ENCODE results near the gene CRYBG2. TPM values are rescaled to one million over a fixed set of nuclear protein-coding genes. Genes with fewer than 3 reads are reported as not detected.

Gene CRYBG2
- 1 to 10 TPM in 1 of 4 donors, under 1 TPM in 1, not detected in 2; 0.55 to 1.8 TPM for total RNA-seq
- 10 to 100 TPM; 13.8 to 21.0 (median 19.9) TPM for polyA plus RNA-seq

- DNase-seq: no peak
- peaks cover 0 to 38% (median 26%) of the 10 kb centered on the region in 3 donors for H3K27me3 ChIP-seq
- no peaks in the 10 kb centered on the region for H3K9me3 ChIP-seq
- H3K36me3 ChIP-seq: no peaks in the 10 kb centered on the region
- intact Hi-C loops (cut with DNase I): no loop called here
- no peak within 1 kb of the TSS for H3K4me3 ChIP-seq
- 31 to 68% methylated on average over 21 of the region's 21 CpGs for WGBS, 2 donors
- TF ChIP-seq POLR2A (IDR thresholded peaks at IDR 0.05) (no peak), POLR2AphosphoS5 (IDR thresholded peaks at IDR 0.05) (no peak), EP300 (IDR thresholded peaks at IDR 0.05) (no peak), CTCF (IDR thresholded peaks at IDR 0.05) (no peak)
- no peaks in the 10 kb centered on the region for H3K4me1 ChIP-seq
- no peak within 1 kb of the TSS for H3K27ac ChIP-seq
These were observed at the start of gene CRYBG2 for GRCh38 chr1:26353976-26354820. TSS of gene CRYBG2 (minus strand) at chr1:26354130. CDS start at chr1:26346657, 7,473 bp downstream.

GRCh38 chr1:26403656-26404055 is 49.7 kb upstream of the CRYBG2 start:
- no peaks in the 10 kb centered on the region for H3K36me3 ChIP-seq
- no peak for DNase-seq
- no peaks in the 10 kb centered on the region for H3K4me1 ChIP-seq
- peaks cover 0 to 19% (median 0%) of the 10 kb centered on the region in 3 donors for H3K27me3 ChIP-seq
- no peak overlapping the region for H3K27ac ChIP-seq
- H3K4me3 ChIP-seq: no peak overlapping the region
- H3K9me3 ChIP-seq: no peaks in the 10 kb centered on the region
- intact Hi-C loops (cut with DNase I): no loop called here
- WGBS, 2 donors: 21 to 37% methylated on average over 4 of the region's 4 CpGs
- TF ChIP-seq CTCF (IDR thresholded peaks at IDR 0.05) (no peak), POLR2A (IDR thresholded peaks at IDR 0.05) (no peak), POLR2AphosphoS5 (IDR thresholded peaks at IDR 0.05) (no peak), EP300 (IDR thresholded peaks at IDR 0.05) (no peak)

- no peaks in the 10 kb centered on the region for H3K4me1 ChIP-seq
- H3K9me3 ChIP-seq: no peaks in the 10 kb centered on the region
- H3K36me3 ChIP-seq: no peaks in the 10 kb centered on the region
- DNase-seq: no peak
- intact Hi-C loops (cut with DNase I): no loop called here
- no peak overlapping the region for H3K27ac ChIP-seq
- H3K27me3 ChIP-seq: peaks cover 0 to 19% (median 0%) of the 10 kb centered on the region in 3 donors
- 84 to 85% methylated on average over 3 of the region's 3 CpGs for WGBS, 2 donors
- H3K4me3 ChIP-seq: no peak overlapping the region
- TF ChIP-seq EP300 (IDR thresholded peaks at IDR 0.05): no peak
- no peak for TF ChIP-seq POLR2A (IDR thresholded peaks at IDR 0.05)
- no peak for TF ChIP-seq POLR2AphosphoS5 (IDR thresholded peaks at IDR 0.05)
- TF ChIP-seq CTCF (IDR thresholded peaks at IDR 0.05): no peak
These were observed 48.0 kb upstream of the CRYBG2 start for GRCh38 chr1:26401891-26402290.

GRCh38 chr1:26399034-26399433 is 45.1 kb upstream of the CRYBG2 start:
- H3K4me1 ChIP-seq: no peaks in the 10 kb centered on the region
- H3K36me3 ChIP-seq: no peaks in the 10 kb centered on the region
- DNase-seq: no peak
- H3K9me3 ChIP-seq: no peaks in the 10 kb centered on the region
- H3K4me3 ChIP-seq: no peak overlapping the region
- H3K27me3 ChIP-seq: peaks cover 0 to 14% (median 0%) of the 10 kb centered on the region in 3 donors
- TF ChIP-seq POLR2AphosphoS5 (IDR thresholded peaks at IDR 0.05): no peak
- TF ChIP-seq EP300 (IDR thresholded peaks at IDR 0.05): no peak
- no peak for TF ChIP-seq CTCF (IDR thresholded peaks at IDR 0.05)
- TF ChIP-seq POLR2A (IDR thresholded peaks at IDR 0.05): no peak
- intact Hi-C loops (cut with DNase I): no loop called here
- WGBS, 2 donors: 51 to 82% methylated on average over 3 of the region's 3 CpGs
- no peak overlapping the region for H3K27ac ChIP-seq
